HG03108 (cell line): ENCODE data around the gene CA10.

Source experiments
- ATAC-seq: cut with Tn5 transposase; IDR thresholded peaks from one replicate; pipeline ENCODE4 v1.9.1; 2021; ENCODE audit warnings: moderate library complexity; ENCODE audit not compliant: unreplicated experiment

CA10 gene

DNA sequence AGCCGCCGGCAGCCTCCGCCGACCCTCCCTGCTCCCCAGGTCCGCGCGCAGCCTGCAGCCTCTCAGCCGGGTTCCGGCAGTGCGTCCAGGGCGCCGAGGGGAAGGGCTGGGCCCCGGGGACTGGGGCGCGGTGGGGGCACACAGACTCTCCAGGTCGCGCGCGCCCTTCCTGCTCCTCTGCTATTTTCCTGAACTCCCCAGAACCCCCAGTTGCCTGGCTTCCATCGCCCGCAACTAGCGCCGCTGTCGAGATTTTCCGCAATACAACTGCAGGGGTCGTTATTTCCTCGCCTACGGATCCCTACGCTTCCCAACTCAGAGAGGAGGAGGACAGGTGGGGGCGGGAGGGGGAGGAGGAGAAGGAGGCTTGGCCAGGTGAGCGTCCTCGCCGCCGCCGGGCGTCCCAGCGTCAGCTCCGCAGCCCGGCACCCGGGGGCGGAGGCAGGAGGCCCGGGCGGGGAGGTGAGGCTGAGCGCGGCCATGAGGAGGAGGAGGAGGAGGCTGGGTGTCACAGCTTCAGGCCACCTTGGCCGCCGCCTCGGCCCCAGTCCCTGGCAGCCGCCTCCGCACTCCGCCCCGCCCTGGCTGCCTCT is at the start of gene CA10:
Gene CA10 (minus strand): TSS at position 265 of the 593 bp plus-strand sequence.
- no peak for ATAC-seq

- no peak for ATAC-seq
Observed at GRCh38 chr17:52207796-52208195, 49.3 kb upstream of the CA10 start.

DNA sequence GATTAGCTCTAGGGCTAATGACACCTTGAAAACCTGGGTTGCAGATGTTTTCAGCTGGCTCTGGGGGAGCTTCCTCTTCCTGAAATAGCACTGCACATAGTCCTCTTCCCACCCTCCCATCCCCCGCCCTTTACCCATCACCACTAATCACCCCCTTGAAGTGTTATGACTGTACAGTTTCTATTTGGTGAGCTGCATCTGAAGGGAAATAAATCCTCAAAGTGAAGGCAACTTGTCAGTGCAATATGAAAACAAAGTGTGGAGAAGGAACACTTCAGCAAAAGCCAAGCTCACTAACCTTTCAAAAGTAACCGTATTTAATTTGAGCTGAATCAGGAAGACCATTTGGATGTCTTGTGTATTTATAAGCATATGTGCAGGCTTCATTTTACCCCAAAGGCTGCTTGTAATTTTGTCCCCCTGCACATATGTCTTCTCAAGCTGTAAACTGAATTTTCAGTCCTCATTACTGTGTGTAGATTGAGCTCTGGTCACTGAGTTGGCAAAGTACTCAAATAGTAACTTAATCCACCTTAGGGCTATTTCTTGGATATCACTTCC is 44.1 kb upstream of the CA10 start:
- no peak for ATAC-seq

GRCh38 chr17:52201767-52202519 is 43.4 kb upstream of the CA10 start:
- no peak for ATAC-seq

- ATAC-seq, result no peak
Observed at GRCh38 chr17:52191491-52191890, 33.0 kb upstream of the CA10 start.

DNA sequence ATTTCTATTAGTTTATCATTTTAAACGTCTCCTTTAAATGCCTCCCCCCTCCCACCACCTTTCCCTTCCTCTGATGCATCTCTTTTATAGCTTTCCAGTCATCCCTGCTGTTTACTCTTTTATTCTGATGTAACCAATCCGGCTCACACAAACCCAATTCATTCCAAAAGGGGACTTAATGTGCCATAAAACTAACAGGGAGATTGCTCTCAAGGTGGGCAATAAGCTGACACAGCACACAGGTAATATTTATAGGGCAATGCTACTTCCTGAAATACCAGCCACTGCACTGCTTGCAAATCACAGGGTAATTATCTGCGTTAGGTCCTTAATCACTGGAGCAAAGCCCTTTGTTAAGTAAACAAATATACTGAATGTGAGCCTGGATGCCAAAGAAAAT is 23.3 kb upstream of the CA10 start:
- no peak for ATAC-seq

- no peak for ATAC-seq
Observed at GRCh38 chr17:52178012-52178411, 19.5 kb upstream of the CA10 start.

GRCh38 chr17:52170963-52171572 is 12.6 kb upstream of the CA10 start:
- ATAC-seq, result no peak

GRCh38 chr17:52160136-52160567 is 1.6 kb upstream of the CA10 start:
- ATAC-seq, result no peak

DNA sequence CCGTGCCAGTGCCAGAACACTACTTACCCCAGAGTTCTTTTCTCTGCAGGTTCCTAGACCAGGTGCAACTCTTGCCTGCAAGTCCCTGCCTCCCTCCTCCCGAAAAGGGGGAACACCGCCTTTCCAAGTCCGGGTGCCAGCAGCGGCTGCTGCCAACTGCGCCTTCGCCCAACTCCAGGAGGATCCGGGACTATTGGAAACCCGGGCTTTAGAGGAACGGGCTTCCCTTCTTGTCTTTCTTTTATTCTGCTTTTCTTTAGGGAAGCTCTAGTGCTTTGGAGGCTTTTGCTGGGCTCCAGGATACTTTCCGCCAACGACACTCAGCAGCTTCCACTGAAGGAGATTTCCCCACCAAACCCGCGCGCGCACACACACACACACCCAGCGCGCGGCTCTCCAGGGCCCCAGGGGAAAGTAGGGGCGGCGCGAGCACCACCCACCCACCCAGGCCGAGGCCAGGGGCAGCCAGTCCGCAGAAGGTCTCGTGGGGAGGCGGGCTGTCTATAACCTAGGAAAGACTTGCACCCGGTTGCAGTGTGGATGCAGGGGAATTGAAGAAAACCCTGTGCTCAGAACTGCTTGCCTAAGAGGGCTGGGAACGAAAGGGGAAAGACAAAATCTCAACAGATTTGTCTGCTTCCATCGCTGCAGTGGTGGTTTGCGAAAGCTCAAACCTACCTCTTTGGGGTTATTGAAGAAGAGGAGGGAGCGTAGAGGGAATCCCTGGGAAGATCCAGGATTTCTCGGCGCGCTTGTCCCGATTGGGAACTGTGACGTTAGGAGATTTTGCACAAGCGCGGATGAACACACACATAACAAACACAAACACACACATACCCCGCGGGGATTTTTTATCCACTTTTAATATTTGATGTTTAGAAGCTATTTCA is 977 bp upstream of the CA10 start:
- ATAC-seq, result no peak

GRCh38 chr17:52157603-52158449 is 688 bp downstream of the CA10 start:
- no peak for ATAC-seq

DNA sequence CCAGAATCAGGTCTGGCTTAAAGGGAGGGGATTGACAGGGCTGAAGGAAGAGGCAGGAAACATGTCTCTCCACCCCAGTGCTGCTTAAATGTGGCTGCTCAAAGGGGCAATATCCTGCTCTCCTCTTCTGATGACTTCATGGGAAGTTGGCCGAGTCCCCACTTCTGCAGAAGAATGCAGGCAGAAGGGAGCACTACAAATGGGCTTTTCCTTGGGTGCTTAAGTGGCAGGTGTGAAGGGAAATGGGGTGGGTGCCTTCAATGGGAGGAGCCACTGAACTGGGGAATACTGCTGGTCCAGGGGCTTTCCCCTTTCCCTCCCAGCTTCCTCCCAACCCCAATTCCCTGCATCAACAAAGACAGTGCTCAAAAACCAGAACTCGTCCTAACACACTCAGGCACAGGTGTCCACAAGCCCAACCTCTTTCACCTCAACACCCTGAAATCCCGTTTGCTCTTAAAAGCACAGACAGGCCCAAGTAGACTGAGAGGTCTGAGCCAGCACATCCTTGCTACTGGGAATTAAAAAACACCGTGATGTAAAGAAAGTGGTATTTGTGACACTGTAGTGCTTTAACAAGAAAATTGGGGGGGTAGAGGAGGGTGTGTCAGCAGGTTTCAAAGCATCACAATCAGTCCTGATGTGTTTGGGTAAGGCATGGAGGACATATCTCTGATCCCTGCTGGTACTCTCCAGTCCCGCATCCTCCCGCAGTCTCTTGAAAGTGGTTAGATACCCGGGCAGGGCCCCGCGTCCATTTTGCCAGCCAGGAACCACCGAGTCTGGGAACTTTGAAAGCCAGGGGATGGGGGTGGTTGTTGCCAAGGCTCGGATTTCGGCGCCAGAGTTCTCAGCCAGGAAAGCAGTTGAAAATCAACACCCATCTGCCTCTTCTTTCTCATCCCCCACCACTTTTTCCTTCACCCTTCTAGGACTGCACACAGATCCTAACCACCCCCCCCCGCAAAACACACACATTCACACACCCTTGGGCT is 1.6 kb downstream of the CA10 start:
- no peak for ATAC-seq

GRCh38 chr17:52155301-52155700 is 3.2 kb downstream of the CA10 start:
- no peak for ATAC-seq

DNA sequence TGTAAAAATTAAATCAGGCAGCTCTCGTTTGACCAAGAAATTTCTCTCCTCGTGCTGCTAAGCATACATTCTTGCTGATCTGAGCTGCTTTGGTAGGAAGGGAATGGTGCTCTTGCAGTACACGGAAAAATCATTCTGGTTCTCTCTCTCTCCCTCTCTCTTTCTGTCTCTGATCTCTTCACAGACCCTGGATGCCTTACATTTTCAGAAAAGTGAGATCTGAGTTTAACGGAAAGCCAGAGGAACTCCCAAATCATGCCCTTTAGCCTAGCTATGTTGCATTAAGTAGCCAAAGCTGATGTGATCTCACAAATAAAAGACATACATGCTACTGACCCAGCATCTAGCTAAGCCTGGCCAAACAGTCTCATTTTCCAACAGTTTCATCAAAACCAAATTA is 4.0 kb downstream of the CA10 start:
- ATAC-seq, result no peak

DNA sequence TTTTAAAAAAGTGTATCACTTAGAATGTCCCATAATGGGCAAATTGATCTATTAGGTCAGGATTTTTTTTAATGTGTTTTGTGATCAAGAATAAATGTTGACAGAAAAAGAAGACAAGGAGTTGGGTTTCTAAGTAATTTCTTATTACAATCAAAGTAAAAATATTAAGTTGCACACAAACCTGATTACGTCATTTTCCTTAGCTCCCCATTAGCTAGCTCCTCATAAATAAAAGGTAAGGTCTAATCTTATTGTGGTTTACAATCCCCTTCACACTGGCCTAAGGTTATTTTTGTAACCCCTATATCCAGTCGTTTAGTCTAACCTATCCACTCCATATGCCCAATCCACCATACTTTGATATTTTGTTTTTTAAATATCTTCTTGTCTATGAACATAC is 7.6 kb downstream of the CA10 start:
- ATAC-seq, result no peak

- no peak for ATAC-seq
Observed at GRCh38 chr17:52149626-52150025, 8.9 kb downstream of the CA10 start.

DNA sequence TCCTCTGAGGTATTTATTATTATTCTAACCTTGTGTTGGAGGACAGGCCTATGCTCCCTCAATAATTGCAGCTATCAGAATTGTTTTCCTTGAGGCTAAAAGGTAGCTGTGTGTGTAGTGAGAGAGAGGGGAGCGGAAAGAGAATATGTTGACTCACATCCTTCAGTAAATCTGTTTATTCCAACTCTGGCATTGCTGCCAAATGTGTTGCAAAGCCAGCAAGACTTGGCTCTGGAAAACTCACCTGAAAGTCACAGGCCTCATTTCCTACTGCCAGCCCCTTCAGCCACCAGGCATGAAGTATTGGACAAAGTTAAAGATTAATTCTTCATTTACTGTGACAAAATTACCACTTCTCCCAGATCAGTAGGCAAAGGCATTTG is 9.6 kb downstream of the CA10 start:
- ATAC-seq, result no peak

DNA sequence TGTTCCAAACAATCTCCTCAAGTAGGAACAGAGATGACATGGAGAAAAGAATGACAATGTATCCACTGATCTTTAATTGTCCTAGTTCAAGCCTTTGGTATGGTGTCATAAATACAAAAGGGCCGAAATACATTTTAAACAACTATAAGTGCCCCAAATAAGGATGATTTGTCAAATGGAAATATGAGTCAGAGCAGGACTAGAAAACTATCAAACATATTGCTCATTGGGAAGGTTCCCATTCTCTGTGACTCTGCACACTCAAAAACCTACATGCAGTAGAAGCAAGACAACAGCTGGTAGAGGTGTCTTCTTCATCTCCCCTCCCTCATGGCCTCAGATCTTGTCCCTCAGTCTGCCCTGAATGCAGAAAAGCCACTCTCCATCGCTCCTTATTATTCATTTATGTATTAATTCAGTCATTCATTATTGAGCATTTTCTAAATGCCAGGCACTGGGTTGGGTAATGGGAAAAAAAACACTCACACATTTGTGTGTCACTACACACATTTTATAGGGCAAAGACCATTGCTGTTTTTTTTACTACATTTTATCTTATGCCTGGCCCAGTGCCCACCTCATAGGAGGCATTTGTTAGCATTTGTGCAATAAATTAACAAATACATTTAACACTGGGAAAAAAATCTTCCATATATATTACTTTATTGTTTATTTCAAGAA is 10.1 kb downstream of the CA10 start:
- ATAC-seq, result no peak
